TTC549 (cell line): ENCODE results near the gene PXYLP1.
A peak's percentile ranks its signal among the peaks of the same experiment; 100 is the strongest.
"Not testable (repeated sequence)": the region's sequence is repeated elsewhere in the genome, so short reads cannot be mapped to it uniquely, and the experiment has no call there.

Experiments used
- FAIRE-seq: peaks from 2 replicates; lab custom pipeline; 2012; peaks lifted over from hg19 to GRCh38; lab: Jason Lieb, UNC

Gene PXYLP1

GRCh38 chr3:141231101-141231951 is at the start of gene PXYLP1:
Gene PXYLP1 (plus strand): TSS chr3:141231825. CDS start chr3:141260176, 28,351 bp downstream.
- FAIRE-seq: no peak

- FAIRE-seq: no peak
These were observed 48.0 kb upstream of the PXYLP1 start for GRCh38 chr3:141183606-141184005.

- no peak for FAIRE-seq
These were observed 47.2 kb upstream of the PXYLP1 start for GRCh38 chr3:141184430-141184829.

- no peak for FAIRE-seq
These were observed 40.4 kb upstream of the PXYLP1 start for GRCh38 chr3:141191097-141191749.

- peak; percentile 94 for FAIRE-seq
These were observed 39.3 kb upstream of the PXYLP1 start for GRCh38 chr3:141192345-141192744.

GRCh38 chr3:141193066-141193830 is 38.4 kb upstream of the PXYLP1 start:
- FAIRE-seq: no peak

- FAIRE-seq: no peak
These were observed 30.5 kb upstream of the PXYLP1 start for GRCh38 chr3:141201122-141201521.

GRCh38 chr3:141202682-141203081 is 28.9 kb upstream of the PXYLP1 start:
- FAIRE-seq: no peak

GRCh38 chr3:141203866-141204265 is 27.8 kb upstream of the PXYLP1 start:
- FAIRE-seq: no peak

- no peak for FAIRE-seq
These were observed 27.3 kb upstream of the PXYLP1 start for GRCh38 chr3:141204343-141204742.

- not testable (repeated sequence) for FAIRE-seq
These were observed 20.3 kb upstream of the PXYLP1 start for GRCh38 chr3:141211306-141211705.

GRCh38 chr3:141212101-141212500 is 19.5 kb upstream of the PXYLP1 start:
- FAIRE-seq: no peak

GRCh38 chr3:141212555-141212954 is 19.1 kb upstream of the PXYLP1 start:
- FAIRE-seq: no peak

GRCh38 chr3:141216975-141217374 is 14.7 kb upstream of the PXYLP1 start:
- no peak for FAIRE-seq

GRCh38 chr3:141217389-141217788 is 14.2 kb upstream of the PXYLP1 start:
- FAIRE-seq: no peak

- no peak for FAIRE-seq
These were observed 13.3 kb upstream of the PXYLP1 start for GRCh38 chr3:141218162-141218835.

- FAIRE-seq: no peak
These were observed 12.7 kb upstream of the PXYLP1 start for GRCh38 chr3:141218926-141219325.

- no peak for FAIRE-seq
These were observed 7.9 kb upstream of the PXYLP1 start for GRCh38 chr3:141223673-141224166.

GRCh38 chr3:141225939-141226338 is 5.7 kb upstream of the PXYLP1 start:
- FAIRE-seq: no peak

GRCh38 chr3:141227216-141227615 is 4.4 kb upstream of the PXYLP1 start:
- FAIRE-seq: no peak

- no peak for FAIRE-seq
These were observed 3.9 kb upstream of the PXYLP1 start for GRCh38 chr3:141227752-141228151.

GRCh38 chr3:141228395-141228794 is 3.2 kb upstream of the PXYLP1 start:
- no peak for FAIRE-seq
